ENCODE data around the gene RORC. TPM values are rescaled to one million over a fixed set of nuclear protein-coding genes. Genes with fewer than 3 reads are reported as not detected.
"Not testable (repeated sequence)": the region's sequence is repeated elsewhere in the genome, so short reads cannot be mapped to it uniquely, and the experiment has no call there.

Gene RORC
- total and polyA plus RNA-seq, 2 of the 8 experiments (the other 6 are each of a cell fraction or from before 2014, with no cell fraction given), result 0.44 to 0.54 TPM

DNA sequence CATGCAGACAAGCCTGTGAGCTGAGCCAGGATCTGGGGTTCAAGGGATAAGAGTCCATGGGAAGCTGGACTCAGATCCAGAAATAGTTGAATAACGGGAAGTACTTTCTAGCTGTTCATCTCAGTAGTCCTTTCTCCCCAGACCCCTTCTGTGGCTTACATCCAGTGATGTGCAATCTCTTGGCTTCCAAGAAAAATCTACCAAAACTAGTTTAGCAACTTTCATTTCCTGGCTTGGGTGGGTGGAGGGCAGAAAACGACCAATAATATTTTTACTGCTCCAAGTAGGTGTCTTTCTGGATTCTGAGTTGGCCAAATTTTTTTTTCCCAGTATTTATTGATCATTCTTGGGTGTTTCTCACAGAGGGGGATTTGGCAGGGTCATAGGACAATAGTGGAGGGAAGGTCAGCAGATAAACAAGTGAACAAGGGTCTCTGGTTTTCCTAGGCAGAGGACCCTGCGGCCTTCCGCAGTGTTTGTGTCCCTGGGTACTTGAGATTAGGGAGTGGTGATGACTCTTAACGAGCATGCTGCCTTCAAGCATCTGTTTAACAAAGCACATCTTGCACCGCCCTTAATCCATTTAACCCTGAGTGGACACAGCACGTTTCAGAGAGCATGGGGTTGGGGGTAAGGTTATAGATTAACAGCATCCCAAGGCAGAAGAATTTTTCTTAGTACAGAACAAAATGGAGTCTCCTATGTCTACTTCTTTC is 63.1 kb downstream of the RORC start:
- DNase-seq (ENCODE audit: low read depth in 1 of 2, low spot score in 2 of 2); H3K14ac ChIP-seq (ENCODE audit: insufficient read length); H3K23me2 ChIP-seq (ENCODE audit: low read depth, low read length); H3K9me3 ChIP-seq (ENCODE audit: insufficient read depth in 2 of 2, low read depth in 1 of 2, low read length in 1 of 2); POLR2A ChIA-PET (ENCODE audit: partially characterized antibody); H2BK15ac ChIP-seq (ENCODE audit: low read length); H3K27ac ChIP-seq (ENCODE audit: low read depth, low read length); H4K8ac ChIP-seq (ENCODE audit: extremely low read depth, insufficient read depth, low read length); H3K27me3 ChIP-seq (replicated peaks in 1 of 4; ENCODE audit: control insufficient read depth in 3 of 4, extremely low read depth in 1 of 4, insufficient read depth in 3 of 4, low read length in 3 of 4); H2BK120ac ChIP-seq (replicated peaks; ENCODE audit: low read depth, low read length); H2BK20ac ChIP-seq (ENCODE audit: low read length); H2BK5ac ChIP-seq (ENCODE audit: low read depth, low read length); H3K79me2 ChIP-seq (ENCODE audit: control insufficient read depth in 1 of 2, insufficient read depth in 2 of 2, low read length in 2 of 2); H3K4me1 ChIP-seq (replicated peaks in 1 of 4; ENCODE audit: control insufficient read depth in 3 of 4, insufficient read depth in 4 of 4, low read length in 3 of 4); H3K56ac ChIP-seq (replicated peaks; ENCODE audit: insufficient read length, low read depth, low read length); FAIRE-seq; H3K4me2 ChIP-seq (ENCODE audit: insufficient read depth in 1 of 2, low read depth in 2 of 2, low read length in 2 of 2); H4K5ac ChIP-seq (ENCODE audit: insufficient read length, low read depth, low read length); H2AFZ ChIP-seq (ENCODE audit: low read length); H4K20me1 ChIP-seq (replicated peaks in 1 of 2; ENCODE audit: control insufficient read depth in 1 of 2, insufficient read depth in 2 of 2, low read length in 2 of 2); H3K18ac ChIP-seq (ENCODE audit: extremely low read depth, low read length); H3K79me1 ChIP-seq (ENCODE audit: low read depth, low read length); H3K23ac ChIP-seq (ENCODE audit: insufficient read length); H3K36me3 ChIP-seq (ENCODE audit: control insufficient read depth in 2 of 4, insufficient read depth in 4 of 4, low read length in 3 of 4); H2AK5ac ChIP-seq (ENCODE audit: low read depth, low read length); H4K91ac ChIP-seq (replicated peaks; ENCODE audit: insufficient read length, low read length); H3K4me3 ChIP-seq (ENCODE audit: extremely low read depth in 1 of 4, insufficient read depth in 2 of 4, low read depth in 3 of 4, low read length in 4 of 4); H3K9ac ChIP-seq (replicated peaks in 1 of 4; ENCODE audit: extremely low read depth in 1 of 4, low read depth in 3 of 4, low read length in 3 of 4); H2BK12ac ChIP-seq (ENCODE audit: low read depth, low read length); H3K4ac ChIP-seq (replicated peaks; ENCODE audit: insufficient read length, low read depth, low read length): not testable (repeated sequence)
- CTCF ChIA-PET (ENCODE audit: partially characterized antibody), result interaction anchor here (1.6 kb wide), 1 partner anchor 66 kb away, joined by 3 read pairs; no protein-coding TSS in a partner anchor
- WGBS, 2 experiments (ENCODE audit: extremely low coverage in 1 of 2, insufficient coverage in 1 of 2, insufficient read length in 1 of 2, insufficient replicate concordance in 2 of 2, low coverage in 1 of 2, low lambda C conversion rate in 2 of 2, missing lambda C conversion rate in 1 of 2), result 69% methylated on average over 2 of the region's 7 CpGs; no CpG with 5 or more reads in 1 of the 2 experiments

Data from H1 (cell line).